ENCODE data around the gene PAX6.

PAX6 gene

DNA sequence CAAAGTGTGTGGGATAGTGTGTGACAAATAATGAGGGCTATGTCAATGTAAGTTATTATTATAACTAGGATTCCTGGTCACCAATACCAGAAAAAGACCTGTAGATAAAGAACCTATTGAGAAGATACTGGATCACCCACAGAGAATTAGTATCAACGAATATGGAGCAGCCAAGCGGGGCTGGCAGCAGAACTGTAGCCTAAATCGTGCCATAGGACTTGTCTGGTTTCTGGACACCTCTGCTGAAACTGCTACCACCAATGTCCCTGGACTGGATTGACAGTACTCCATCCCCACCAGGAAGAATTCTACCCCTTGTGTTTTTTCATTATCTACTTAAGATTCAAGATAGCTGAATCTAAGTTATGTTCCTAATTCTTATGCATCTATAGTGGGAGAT lies 30.3 kb upstream of the PAX6 start:
- no peak overlapping the region for H4K8ac ChIP-seq (ENCODE audit: low read depth, low read length)
- no peak overlapping the region for H2BK12ac ChIP-seq (ENCODE audit: low read length)
- no peak overlapping the region for H3K9ac ChIP-seq (ENCODE audit: low read depth, low read length, poor library complexity)
- no peaks in the 10 kb centered on the region for H3K36me3 ChIP-seq (replicated peaks in 1 of 2; ENCODE audit: control insufficient read depth in 2 of 2, insufficient read depth in 2 of 2, low read length in 2 of 2)
- no peak overlapping the region for H2AK5ac ChIP-seq (ENCODE audit: low read depth, low read length)
- DNase-seq (ENCODE audit: low spot score): no peak
- no peak overlapping the region for H2AFZ ChIP-seq (ENCODE audit: low read length)
- no peaks in the 10 kb centered on the region for H3K9me3 ChIP-seq (replicated peaks in 1 of 2; ENCODE audit: control insufficient read depth in 2 of 2, insufficient read depth in 1 of 2, low read depth in 1 of 2, low read length in 2 of 2)
- H3K27me3 ChIP-seq (ENCODE audit: control insufficient read depth in 3 of 3, insufficient read depth in 3 of 3, low read depth in 1 of 3, low read length in 3 of 3): peaks cover 0 to 54% (median 0%) of the 10 kb centered on the region in 3 experiments
- H3K79me1 ChIP-seq (ENCODE audit: low read depth, low read length): no peaks in the 10 kb centered on the region
- H2BK15ac ChIP-seq (ENCODE audit: low read length): no peak overlapping the region
- H3K4me2 ChIP-seq (ENCODE audit: insufficient read depth, low read length, poor library complexity, severe bottlenecking): no peak overlapping the region
- no peak overlapping the region for H3K14ac ChIP-seq (ENCODE audit: low read length)
- no peak overlapping the region for H4K91ac ChIP-seq (ENCODE audit: low read depth, low read length, poor library complexity)
- no peak overlapping the region for H3K23ac ChIP-seq (ENCODE audit: low read depth, low read length, poor library complexity)
- no peak overlapping the region for H2BK120ac ChIP-seq (ENCODE audit: low read depth, low read length)
- H3K4me1 ChIP-seq (ENCODE audit: control insufficient read depth in 2 of 2, insufficient read depth in 1 of 2, low read depth in 1 of 2, low read length in 2 of 2): no peaks in the 10 kb centered on the region
- no peak overlapping the region for H2BK5ac ChIP-seq (ENCODE audit: low read length)
- no CpG with 5 or more reads among the region's 3 CpGs for WGBS, 2 donors (ENCODE audit: extremely low coverage in 2 of 2, insufficient read length in 2 of 2, insufficient replicate concordance in 1 of 2)
- H3K4me3 ChIP-seq (ENCODE audit: low read length in 2 of 2): no peak overlapping the region
- no peak overlapping the region for H3K4ac ChIP-seq (ENCODE audit: low read length)
- H3K18ac ChIP-seq (ENCODE audit: low read length): no peak overlapping the region
- H3K27ac ChIP-seq (replicated peaks; ENCODE audit: low read length): no peak overlapping the region

DNA sequence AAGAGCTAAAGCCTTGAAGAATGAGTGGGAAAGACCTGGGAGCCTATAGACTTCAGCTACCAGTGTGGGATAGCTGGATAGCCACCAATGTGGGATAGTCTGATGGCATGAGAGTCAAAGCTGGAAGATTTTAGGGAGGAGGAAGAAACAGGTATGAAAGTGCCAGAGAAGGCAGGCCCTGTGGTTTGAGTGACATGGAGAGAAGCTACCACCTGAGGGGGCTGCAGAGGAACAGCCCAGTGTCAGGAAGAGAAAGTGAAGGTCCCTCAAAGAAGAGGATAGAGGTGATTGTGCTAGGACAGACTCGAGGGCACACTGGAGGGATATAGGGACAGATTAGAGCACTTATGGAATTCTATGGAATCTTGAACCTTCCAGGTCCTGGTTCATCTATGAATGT lies 23.1 kb upstream of the PAX6 start:
- Histone ChIP-seq H3K36me3 (replicated peaks in 1 of 2; ENCODE audit: control insufficient read depth in 2 of 2, insufficient read depth in 2 of 2, low read length in 2 of 2) (peaks cover 0 to 1% of the 10 kb centered on the region in 2 donors), H2BK15ac (ENCODE audit: low read length) (no peak overlapping the region), H4K8ac (ENCODE audit: low read depth, low read length) (no peak overlapping the region), H2BK120ac (ENCODE audit: low read depth, low read length) (no peak overlapping the region), H3K4me1 (ENCODE audit: control insufficient read depth in 2 of 2, insufficient read depth in 1 of 2, low read depth in 1 of 2, low read length in 2 of 2) (no peaks in the 10 kb centered on the region), H3K4ac (ENCODE audit: low read length) (no peak overlapping the region), H4K91ac (ENCODE audit: low read depth, low read length, poor library complexity) (no peak overlapping the region), H3K27ac (replicated peaks; ENCODE audit: low read length) (no peak overlapping the region), H3K79me1 (ENCODE audit: low read depth, low read length) (no peaks in the 10 kb centered on the region), H3K27me3 (ENCODE audit: control insufficient read depth in 3 of 3, insufficient read depth in 3 of 3, low read depth in 1 of 3, low read length in 3 of 3) (peaks cover 0 to 87% (median 2%) of the 10 kb centered on the region in 3 experiments), H3K9me3 (replicated peaks in 1 of 2; ENCODE audit: control insufficient read depth in 2 of 2, insufficient read depth in 1 of 2, low read depth in 1 of 2, low read length in 2 of 2) (no peaks in the 10 kb centered on the region), H2AFZ (ENCODE audit: low read length) (no peak overlapping the region), H2BK5ac (ENCODE audit: low read length) (no peak overlapping the region), H3K14ac (ENCODE audit: low read length) (no peak overlapping the region), H3K4me3 (ENCODE audit: low read length in 2 of 2) (no peak overlapping the region), H3K23ac (ENCODE audit: low read depth, low read length, poor library complexity) (no peak overlapping the region), H2BK12ac (ENCODE audit: low read length) (no peak overlapping the region), H3K4me2 (ENCODE audit: insufficient read depth, low read length, poor library complexity, severe bottlenecking) (no peak overlapping the region), H3K9ac (ENCODE audit: low read depth, low read length, poor library complexity) (no peak overlapping the region), H2AK5ac (ENCODE audit: low read depth, low read length) (no peak overlapping the region), H3K18ac (ENCODE audit: low read length) (no peak overlapping the region)
- no CpG with 5 or more reads among the region's 1 CpG for WGBS, 2 donors (ENCODE audit: extremely low coverage in 2 of 2, insufficient read length in 2 of 2, insufficient replicate concordance in 1 of 2)
- no peak for DNase-seq (ENCODE audit: low spot score)

DNA sequence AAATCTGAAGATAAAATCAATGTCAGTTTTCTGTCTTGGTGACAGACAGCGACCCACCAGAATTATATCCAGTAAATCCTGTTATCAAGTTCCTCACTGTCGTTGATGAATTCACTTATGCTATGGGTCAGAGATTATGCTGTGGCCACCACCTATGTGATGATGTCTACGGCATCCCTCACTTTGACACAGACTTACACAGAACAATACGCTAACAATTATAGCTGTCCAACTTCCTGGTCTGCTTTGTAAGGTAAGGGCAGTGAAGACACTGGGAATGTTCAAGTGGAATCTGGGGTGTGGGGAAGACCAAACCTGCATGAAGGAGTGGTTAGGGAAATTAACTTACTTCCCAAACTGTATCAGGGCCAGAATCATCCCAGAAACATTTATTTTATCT lies 19.3 kb upstream of the PAX6 start:
- no peak overlapping the region for H2BK120ac ChIP-seq (ENCODE audit: low read depth, low read length)
- H2BK12ac ChIP-seq (ENCODE audit: low read length): no peak overlapping the region
- no peak overlapping the region for H2AK5ac ChIP-seq (ENCODE audit: low read depth, low read length)
- WGBS, 2 donors (ENCODE audit: extremely low coverage in 2 of 2, insufficient read length in 2 of 2, insufficient replicate concordance in 1 of 2): no CpG with 5 or more reads among the region's 4 CpGs
- H3K4me1 ChIP-seq (ENCODE audit: control insufficient read depth in 2 of 2, insufficient read depth in 1 of 2, low read depth in 1 of 2, low read length in 2 of 2): peaks cover 5 to 6% of the 10 kb centered on the region in 2 donors
- no peak overlapping the region for H3K4ac ChIP-seq (ENCODE audit: low read length)
- no peak overlapping the region for H3K4me3 ChIP-seq (ENCODE audit: low read length in 2 of 2)
- no peak overlapping the region for H3K23ac ChIP-seq (ENCODE audit: low read depth, low read length, poor library complexity)
- no peak overlapping the region for H3K14ac ChIP-seq (ENCODE audit: low read length)
- no peak overlapping the region for H3K27ac ChIP-seq (replicated peaks; ENCODE audit: low read length)
- H3K18ac ChIP-seq (ENCODE audit: low read length): no peak overlapping the region
- H3K79me1 ChIP-seq (ENCODE audit: low read depth, low read length): no peaks in the 10 kb centered on the region
- no peak overlapping the region for H2BK15ac ChIP-seq (ENCODE audit: low read length)
- H4K8ac ChIP-seq (ENCODE audit: low read depth, low read length): no peak overlapping the region
- no peak overlapping the region for H3K4me2 ChIP-seq (ENCODE audit: insufficient read depth, low read length, poor library complexity, severe bottlenecking)
- H3K36me3 ChIP-seq (replicated peaks in 1 of 2; ENCODE audit: control insufficient read depth in 2 of 2, insufficient read depth in 2 of 2, low read length in 2 of 2): peaks cover 0 to 1% of the 10 kb centered on the region in 2 donors
- no peak overlapping the region for H2AFZ ChIP-seq (ENCODE audit: low read length)
- H4K91ac ChIP-seq (ENCODE audit: low read depth, low read length, poor library complexity): no peak overlapping the region
- no peak overlapping the region for H3K9ac ChIP-seq (ENCODE audit: low read depth, low read length, poor library complexity)
- H3K27me3 ChIP-seq (ENCODE audit: control insufficient read depth in 3 of 3, insufficient read depth in 3 of 3, low read depth in 1 of 3, low read length in 3 of 3): peaks cover 15 to 98% (median 30%) of the 10 kb centered on the region in 3 experiments
- no peak overlapping the region for H2BK5ac ChIP-seq (ENCODE audit: low read length)
- no peak for DNase-seq (ENCODE audit: low spot score)
- peaks cover 0 to 2% of the 10 kb centered on the region in 2 donors for H3K9me3 ChIP-seq (replicated peaks in 1 of 2; ENCODE audit: control insufficient read depth in 2 of 2, insufficient read depth in 1 of 2, low read depth in 1 of 2, low read length in 2 of 2)

DNA sequence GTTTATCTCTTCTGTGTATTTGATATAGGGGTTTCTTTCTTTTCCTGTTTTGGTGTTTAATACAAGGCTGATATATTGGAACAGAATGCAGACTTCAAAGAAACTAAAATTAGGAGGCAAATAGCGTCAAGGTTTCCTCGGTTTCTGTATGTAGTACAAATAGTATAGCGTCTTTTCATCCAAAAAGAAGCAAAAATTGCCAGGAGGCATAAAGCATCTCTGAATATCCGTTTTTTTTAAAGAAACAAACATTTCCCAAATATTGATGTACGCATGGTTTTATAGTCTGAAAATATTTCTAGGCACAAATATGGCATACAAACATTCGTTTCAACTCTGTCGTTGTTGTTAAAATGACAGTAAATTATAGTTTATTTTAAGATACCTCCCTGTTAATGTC lies 17.1 kb upstream of the PAX6 start:
- H3K36me3 ChIP-seq (replicated peaks in 1 of 2; ENCODE audit: control insufficient read depth in 2 of 2, insufficient read depth in 2 of 2, low read length in 2 of 2): peaks cover 0 to 1% of the 10 kb centered on the region in 2 donors
- no peak overlapping the region for H3K18ac ChIP-seq (ENCODE audit: low read length)
- no peak overlapping the region for H4K91ac ChIP-seq (ENCODE audit: low read depth, low read length, poor library complexity)
- H3K79me1 ChIP-seq (ENCODE audit: low read depth, low read length): no peaks in the 10 kb centered on the region
- H3K4me3 ChIP-seq (ENCODE audit: low read length in 2 of 2): no peak overlapping the region
- no peak overlapping the region for H2BK5ac ChIP-seq (ENCODE audit: low read length)
- H2BK120ac ChIP-seq (ENCODE audit: low read depth, low read length): no peak overlapping the region
- no peak overlapping the region for H3K14ac ChIP-seq (ENCODE audit: low read length)
- H3K4me2 ChIP-seq (ENCODE audit: insufficient read depth, low read length, poor library complexity, severe bottlenecking): no peak overlapping the region
- H3K23ac ChIP-seq (ENCODE audit: low read depth, low read length, poor library complexity): no peak overlapping the region
- H3K4me1 ChIP-seq (ENCODE audit: control insufficient read depth in 2 of 2, insufficient read depth in 1 of 2, low read depth in 1 of 2, low read length in 2 of 2): peaks cover 5 to 6% of the 10 kb centered on the region in 2 donors
- no peak overlapping the region for H3K27ac ChIP-seq (replicated peaks; ENCODE audit: low read length)
- peaks cover 0 to 2% of the 10 kb centered on the region in 2 donors for H3K9me3 ChIP-seq (replicated peaks in 1 of 2; ENCODE audit: control insufficient read depth in 2 of 2, insufficient read depth in 1 of 2, low read depth in 1 of 2, low read length in 2 of 2)
- H2AK5ac ChIP-seq (ENCODE audit: low read depth, low read length): no peak overlapping the region
- H3K9ac ChIP-seq (ENCODE audit: low read depth, low read length, poor library complexity): no peak overlapping the region
- no peak overlapping the region for H2BK12ac ChIP-seq (ENCODE audit: low read length)
- DNase-seq (ENCODE audit: low spot score): no peak
- no CpG with 5 or more reads among the region's 7 CpGs for WGBS, 2 donors (ENCODE audit: extremely low coverage in 2 of 2, insufficient read length in 2 of 2, insufficient replicate concordance in 1 of 2)
- peaks cover 25 to 100% (median 52%) of the 10 kb centered on the region in 3 experiments for H3K27me3 ChIP-seq (ENCODE audit: control insufficient read depth in 3 of 3, insufficient read depth in 3 of 3, low read depth in 1 of 3, low read length in 3 of 3)
- H2BK15ac ChIP-seq (ENCODE audit: low read length): no peak overlapping the region
- no peak overlapping the region for H3K4ac ChIP-seq (ENCODE audit: low read length)
- H4K8ac ChIP-seq (ENCODE audit: low read depth, low read length): no peak overlapping the region
- H2AFZ ChIP-seq (ENCODE audit: low read length): no peak overlapping the region
